CD4-positive, alpha-beta T cell treated with Interleukin-21 for 1 hour (primary cell): Measurements from ENCODE around the gene FBLN2.
"Not testable (repeated sequence)": the region's sequence is repeated elsewhere in the genome, so short reads cannot be mapped to it uniquely, and the experiment has no call there.

Source experiments
- DNase-seq: peaks from one replicate; pipeline ENCODE4 v3.0.0-alpha.2; 2020

FBLN2 gene

GRCh38 chr3:13548696-13549622 is at the start of gene FBLN2:
TSS of gene FBLN2 (plus strand) at chr3:13549125. CDS start at chr3:13570356, 21,231 bp downstream.
- DNase-seq: no peak

- not testable (repeated sequence) for DNase-seq
Observed at GRCh38 chr3:13499246-13499645, 49.7 kb upstream of the FBLN2 start.

GRCh38 chr3:13500133-13500885 is 48.6 kb upstream of the FBLN2 start:
- DNase-seq: no peak

- no peak for DNase-seq
Observed at GRCh38 chr3:13501056-13501455, 47.9 kb upstream of the FBLN2 start.

- DNase-seq: no peak
Observed at GRCh38 chr3:13501521-13501920, 47.4 kb upstream of the FBLN2 start.

- DNase-seq: no peak
Observed at GRCh38 chr3:13501958-13502790, 46.8 kb upstream of the FBLN2 start.

GRCh38 chr3:13502791-13503060 is 46.2 kb upstream of the FBLN2 start:
- DNase-seq: no peak

- DNase-seq: no peak
Observed at GRCh38 chr3:13504161-13504831, 44.6 kb upstream of the FBLN2 start.

GRCh38 chr3:13505147-13506130 is 43.5 kb upstream of the FBLN2 start:
- DNase-seq: no peak

GRCh38 chr3:13506239-13506638 is 42.7 kb upstream of the FBLN2 start:
- DNase-seq: no peak

GRCh38 chr3:13506680-13507079 is 42.2 kb upstream of the FBLN2 start:
- no peak for DNase-seq

GRCh38 chr3:13507247-13507569 is 41.7 kb upstream of the FBLN2 start:
- no peak for DNase-seq

GRCh38 chr3:13507570-13508339 is 41.2 kb upstream of the FBLN2 start:
- no peak for DNase-seq

GRCh38 chr3:13508496-13508895 is 40.4 kb upstream of the FBLN2 start:
- no peak for DNase-seq

- DNase-seq: no peak
Observed at GRCh38 chr3:13509059-13509815, 39.7 kb upstream of the FBLN2 start.

- DNase-seq: no peak
Observed at GRCh38 chr3:13509816-13510192, 39.1 kb upstream of the FBLN2 start.

- DNase-seq: no peak
Observed at GRCh38 chr3:13512451-13512850, 36.5 kb upstream of the FBLN2 start.

GRCh38 chr3:13513051-13513912 is 35.6 kb upstream of the FBLN2 start:
- no peak for DNase-seq

- DNase-seq: no peak
Observed at GRCh38 chr3:13513913-13514517, 34.9 kb upstream of the FBLN2 start.
